Inflammatory macrophage treated with lipopolysaccharide for 4 hours (primary cell): Measurements from ENCODE around the gene MACC1.

ENCODE experiments used
- DNase-seq: peaks from one replicate; pipeline ENCODE4 v3.0.0-alpha.2; 2020

MACC1 gene

GRCh38 chr7:20203316-20203715 lies 13.9 kb downstream of the MACC1 start:
- DNase-seq = no peak

- DNase-seq = peak; percentile 95
These were observed 15.8 kb downstream of the MACC1 start for GRCh38 chr7:20201380-20201779.

- DNase-seq = peak; percentile 84
These were observed 16.2 kb downstream of the MACC1 start for GRCh38 chr7:20200971-20201370.

GRCh38 chr7:20200361-20200760 lies 16.8 kb downstream of the MACC1 start:
- DNase-seq = peak; percentile 96

GRCh38 chr7:20199015-20199737 lies 18.0 kb downstream of the MACC1 start:
- DNase-seq = peak; percentile 98

- DNase-seq = no peak
These were observed 18.9 kb downstream of the MACC1 start for GRCh38 chr7:20198260-20198659.

- DNase-seq = peak; percentile 70
These were observed 19.3 kb downstream of the MACC1 start for GRCh38 chr7:20197837-20198236.

- DNase-seq = no peak
These were observed 19.9 kb downstream of the MACC1 start for GRCh38 chr7:20197125-20197748.

- peak; percentile 91 for DNase-seq
These were observed 22.7 kb downstream of the MACC1 start for GRCh38 chr7:20194343-20194995.

- DNase-seq = no peak
These were observed 23.3 kb downstream of the MACC1 start for GRCh38 chr7:20193873-20194272.

- peak; percentile 91 for DNase-seq
These were observed 23.9 kb downstream of the MACC1 start for GRCh38 chr7:20193242-20193777.

GRCh38 chr7:20191391-20191869 lies 25.8 kb downstream of the MACC1 start:
- no peak for DNase-seq

GRCh38 chr7:20190560-20191390 lies 26.4 kb downstream of the MACC1 start:
- DNase-seq = no peak

GRCh38 chr7:20189852-20190251 lies 27.3 kb downstream of the MACC1 start:
- DNase-seq = no peak

GRCh38 chr7:20188567-20188966 lies 28.6 kb downstream of the MACC1 start:
- DNase-seq = peak; percentile 49

GRCh38 chr7:20187850-20188249 lies 29.3 kb downstream of the MACC1 start:
- peak; percentile 85 for DNase-seq

GRCh38 chr7:20185988-20186387 lies 31.2 kb downstream of the MACC1 start:
- no peak for DNase-seq

- DNase-seq = no peak
These were observed 34.1 kb downstream of the MACC1 start for GRCh38 chr7:20183086-20183485.

- peak; percentile 59 for DNase-seq
These were observed 40.5 kb downstream of the MACC1 start for GRCh38 chr7:20176578-20177242.

GRCh38 chr7:20173828-20174227 lies 43.4 kb downstream of the MACC1 start:
- no peak for DNase-seq

GRCh38 chr7:20172736-20173334 lies 44.3 kb downstream of the MACC1 start:
- peak; percentile 54 for DNase-seq

GRCh38 chr7:20170633-20171032 lies 46.6 kb downstream of the MACC1 start:
- DNase-seq = no peak
